GM23248 (cell line): ENCODE results near the gene EVPL. TPM values are rescaled to one million over a fixed set of nuclear protein-coding genes. Genes with fewer than 3 reads are reported as not detected.

Source experiments
- DNase-seq: peaks from one replicate; pipeline ENCODE4 v3.0.0-alpha.2; 2015
- H2AFZ ChIP-seq: fragments of 200-600 bp; sonication (generic); 2 replicates; pipeline ENCODE4 v1.6.1; 2016; ENCODE audit warnings: antibody characterized with exemption
- H3F3A ChIP-seq: fragments of 200-600 bp; sonication (generic); 2 replicates; pipeline ENCODE4 v1.6.1; 2016; ENCODE audit warnings: mild to moderate bottlenecking, antibody characterized with exemption, mixed run types; ENCODE audit not compliant: insufficient read depth
- H3K27ac ChIP-seq: fragments of 200-600 bp; sonication (generic); 2 replicates; pipeline ENCODE4 v1.5.1; 2016; ENCODE audit warnings: mild to moderate bottlenecking
- H3K27me3 ChIP-seq: fragments of 200-600 bp; sonication (generic); replicated peaks from 2 replicates; pipeline ENCODE4 v1.6.1; 2016; ENCODE audit warnings: mild to moderate bottlenecking; ENCODE audit not compliant: insufficient read depth
- H3K36me3 ChIP-seq: fragments of 200-600 bp; sonication (generic); 2 replicates; pipeline ENCODE4 v1.6.1; 2016; ENCODE audit warnings: low read depth, mild to moderate bottlenecking
- H3K4me1 ChIP-seq: fragments of 200-600 bp; sonication (generic); 2 replicates; pipeline ENCODE4 v1.6.1; 2016; ENCODE audit warnings: mild to moderate bottlenecking; ENCODE audit not compliant: insufficient read depth
- H3K4me2 ChIP-seq: fragments of 200-600 bp; sonication (generic); one replicate; pipeline ENCODE4 v1.6.1; 2016; ENCODE audit warnings: mild to moderate bottlenecking; ENCODE audit not compliant: unreplicated experiment
- H3K4me3 ChIP-seq: fragments of 200-600 bp; sonication (generic); 2 replicates; pipeline ENCODE4 v1.5.1; 2016; ENCODE audit warnings: mild to moderate bottlenecking
- H3K79me2 ChIP-seq: fragments of 200-600 bp; sonication (generic); 2 replicates; pipeline ENCODE4 v1.6.1; 2016; ENCODE audit warnings: mild to moderate bottlenecking; ENCODE audit not compliant: insufficient read depth
- H3K9ac ChIP-seq: fragments of 200-600 bp; sonication (generic); 2 replicates; pipeline ENCODE4 v1.6.1; 2016; ENCODE audit warnings: mild to moderate bottlenecking
- H3K9me2 ChIP-seq: fragments of 200-600 bp; sonication (generic); 2 replicates; pipeline ENCODE4 v1.6.1; 2016; ENCODE audit warnings: mixed run types, mild to moderate bottlenecking, moderate library complexity; ENCODE audit not compliant: insufficient read depth
- H3K9me3 ChIP-seq: fragments of 200-600 bp; sonication (generic); one replicate; pipeline ENCODE4 v1.6.1; 2017; ENCODE audit warnings: low read depth
- H4K20me1 ChIP-seq: fragments of 200-600 bp; sonication (generic); 2 replicates; pipeline ENCODE4 v1.6.0; 2016; ENCODE audit not compliant: insufficient read depth
- EZH2 ChIP-seq: fragments of 200-600 bp; sonication (generic); IDR thresholded peaks from 2 replicates; pipeline ENCODE4 v1.6.1; 2018; ENCODE audit warnings: antibody characterized with exemption, mild to moderate bottlenecking; ENCODE audit not compliant: insufficient read depth, poor library complexity, severe bottlenecking
- EZH2phosphoT487 ChIP-seq: fragments of 200-600 bp; sonication (generic); IDR thresholded peaks from 2 replicates; pipeline ENCODE4 v1.6.1; 2018; ENCODE audit warnings: antibody characterized with exemption, moderate library complexity, mild to moderate bottlenecking, low read depth; ENCODE audit not compliant: insufficient read depth
- WGBS, 2 experiments: methylation state at CpG; one replicate each; pipeline ENCODE4 v1.1.6; 2015 to 2017; ENCODE audit warnings: low lambda C conversion rate in 2 of 2, low coverage in 1 of 2; ENCODE audit errors: missing lambda C conversion rate in 2 of 2; 5-methylcytosine and 5-hydroxymethylcytosine counted together
- in situ Hi-C: fragments of 300-500 bp; cut with MboI; formaldehyde crosslinking; loops from 2 replicates; pipeline ENCODE4 v1.15.0; 2020
- polyA plus RNA-seq: library from polyadenylated mRNA; unstranded; fragments of >200 nt; fragmentation: Nextera tagmentation; extraction: Ambion mirVana; gene quantifications from 2 replicates; pipeline ENCODE4 v1.2.1, GENCODE V29; 2016
- total RNA-seq: library from RNA; depleted of rRNA; stranded (reverse); fragments of >200 nt; shearing (Covaris generic); gene quantifications from 2 replicates; pipeline ENCODE4 v1.2.3, GENCODE V29; 2014

EVPL gene
- total and polyA plus RNA-seq, 2 experiments from 2014 or later: not detected

DNA sequence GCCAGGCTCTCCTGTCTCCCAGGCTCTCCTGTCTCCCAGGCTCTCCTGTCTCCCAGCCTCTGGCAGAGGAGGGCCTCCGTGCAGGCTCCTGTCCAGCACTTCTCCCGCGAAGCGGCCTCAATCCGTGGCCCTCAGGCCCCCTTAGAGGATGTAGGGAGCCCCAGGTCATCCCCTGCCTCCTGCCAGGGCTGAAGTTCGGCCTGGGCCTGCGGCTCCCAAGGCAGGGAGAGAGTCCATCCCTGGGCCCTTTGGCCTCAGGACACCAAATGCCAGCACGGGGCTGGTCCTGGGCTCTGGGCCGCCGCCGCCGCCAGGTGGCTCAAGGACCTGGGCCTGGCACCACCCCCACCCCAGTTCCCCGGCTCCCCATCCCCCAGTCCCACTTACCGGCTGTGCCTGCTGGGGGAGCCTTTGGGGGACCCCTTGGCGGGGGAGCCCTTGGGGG lies 370 bp downstream of the EVPL start:
- in situ Hi-C loops: no loop called here
- WGBS, 2 experiments: 77 to 85% methylated on average over 8 to 15 of the region's 15 CpGs
- Histone ChIP-seq H3K4me2 (no peak overlapping the region), H3K4me3 (no peak overlapping the region), H4K20me1 (no peaks in the 10 kb centered on the region), H3K79me2 (no peaks in the 10 kb centered on the region), H3K4me1 (no peaks in the 10 kb centered on the region), H3F3A (no peaks in the 10 kb centered on the region), H3K27me3 (no peaks in the 10 kb centered on the region), H3K9ac (no peak overlapping the region), H3K9me2 (no peaks in the 10 kb centered on the region), H3K9me3 (no peaks in the 10 kb centered on the region), H2AFZ (no peak overlapping the region), H3K36me3 (no peaks in the 10 kb centered on the region), H3K27ac (no peak overlapping the region)
- TF ChIP-seq EZH2 (no peak), EZH2phosphoT487 (no peak)
- DNase-seq: no peak

DNA sequence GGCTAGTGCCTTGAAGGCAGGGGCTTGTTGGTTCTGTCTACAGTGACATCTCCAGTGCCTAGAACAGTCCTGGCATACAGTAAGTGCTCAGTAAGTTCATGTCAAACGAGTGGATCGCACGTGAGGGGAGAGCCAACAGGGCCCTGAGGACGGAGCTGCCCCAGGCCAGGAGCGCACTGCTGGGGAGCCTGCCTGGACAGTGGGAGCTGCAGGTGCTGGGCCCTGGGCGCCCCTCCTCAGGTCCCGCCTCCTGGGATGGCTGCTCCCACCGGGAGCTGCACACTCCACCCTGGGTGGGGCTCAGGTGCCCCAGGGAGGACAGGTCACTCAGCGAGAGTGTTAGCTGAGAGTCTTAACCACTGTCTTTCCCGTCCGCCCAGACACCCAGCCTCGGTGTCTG lies 1.8 kb downstream of the EVPL start:
- Histone ChIP-seq H2AFZ (no peak overlapping the region), H3K9ac (no peak overlapping the region), H3K27ac (no peak overlapping the region), H3K4me2 (no peak overlapping the region), H3K9me2 (no peaks in the 10 kb centered on the region), H4K20me1 (no peaks in the 10 kb centered on the region), H3F3A (no peaks in the 10 kb centered on the region), H3K27me3 (peaks cover under 1% of the 10 kb centered on the region), H3K4me1 (no peaks in the 10 kb centered on the region), H3K4me3 (no peak overlapping the region), H3K79me2 (no peaks in the 10 kb centered on the region), H3K36me3 (no peaks in the 10 kb centered on the region), H3K9me3 (no peaks in the 10 kb centered on the region)
- no peak for TF ChIP-seq EZH2
- TF ChIP-seq EZH2phosphoT487: no peak
- in situ Hi-C loops: no loop called here
- no peak for DNase-seq
- WGBS, 2 experiments: 77 to 79% methylated on average over 11 to 12 of the region's 12 CpGs

DNA sequence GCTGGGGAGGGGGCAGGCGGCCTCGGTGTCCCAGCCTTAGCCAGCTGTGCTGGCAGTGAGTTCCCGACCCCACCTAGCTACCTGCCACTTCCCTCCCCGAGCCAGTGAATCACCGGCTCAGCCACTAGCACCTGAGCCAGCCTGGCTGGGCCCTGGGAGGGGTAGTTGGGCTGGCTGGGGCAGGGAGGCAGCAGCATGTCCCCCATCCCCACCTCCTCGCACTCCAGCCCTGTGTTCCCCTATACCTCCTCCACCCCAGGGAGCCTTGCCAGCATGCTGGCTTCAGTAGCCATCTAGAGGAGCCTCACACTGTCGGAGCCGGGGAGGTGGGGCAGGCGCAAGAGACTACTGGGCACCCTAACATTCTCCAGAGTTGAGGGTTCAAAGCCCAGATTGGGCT lies 2.8 kb downstream of the EVPL start:
- 85 to 88% methylated on average over 8 to 9 of the region's 9 CpGs for WGBS, 2 experiments
- H3K36me3 ChIP-seq: no peaks in the 10 kb centered on the region
- no peak overlapping the region for H3K27ac ChIP-seq
- no peaks in the 10 kb centered on the region for H3F3A ChIP-seq
- H3K9me3 ChIP-seq: no peaks in the 10 kb centered on the region
- H3K27me3 ChIP-seq: peaks cover 8% of the 10 kb centered on the region
- no peaks in the 10 kb centered on the region for H3K79me2 ChIP-seq
- no peaks in the 10 kb centered on the region for H4K20me1 ChIP-seq
- no peaks in the 10 kb centered on the region for H3K4me1 ChIP-seq
- no peak overlapping the region for H3K4me3 ChIP-seq
- no peak overlapping the region for H3K9ac ChIP-seq
- H3K4me2 ChIP-seq: no peak overlapping the region
- in situ Hi-C loops: no loop called here
- H3K9me2 ChIP-seq: no peaks in the 10 kb centered on the region
- no peak for DNase-seq
- H2AFZ ChIP-seq: no peak overlapping the region
- no peak for TF ChIP-seq EZH2
- no peak for TF ChIP-seq EZH2phosphoT487

DNA sequence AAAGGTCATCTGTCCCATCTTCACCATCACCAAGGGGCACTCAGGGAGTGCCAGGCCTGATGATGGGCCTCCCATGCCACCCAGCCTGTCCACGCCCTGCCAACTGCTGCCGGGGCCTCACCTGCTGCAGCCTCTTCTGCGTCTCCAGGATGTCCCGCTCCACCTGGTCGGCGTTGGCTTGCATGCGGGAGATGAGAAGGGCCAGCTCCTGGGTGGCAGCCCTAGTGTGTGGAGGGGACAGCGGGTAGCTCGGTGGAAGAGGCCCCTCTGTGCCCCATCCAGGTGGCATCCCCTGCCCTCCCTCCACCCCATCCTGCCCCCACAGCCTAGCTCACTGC lies 3.2 kb downstream of the EVPL start:
- DNase-seq: no peak

More for the DNA sequence above, 3.2 kb downstream of the EVPL start:
- no peaks in the 10 kb centered on the region for H3K4me1 ChIP-seq
- no peak overlapping the region for H3K9ac ChIP-seq
- in situ Hi-C loops: no loop called here
- no peaks in the 10 kb centered on the region for H3K79me2 ChIP-seq
- no peak overlapping the region for H2AFZ ChIP-seq
- no peaks in the 10 kb centered on the region for H3K36me3 ChIP-seq
- TF ChIP-seq EZH2phosphoT487 (no peak), EZH2 (no peak)
- no peak overlapping the region for H3K4me3 ChIP-seq
- no peaks in the 10 kb centered on the region for H4K20me1 ChIP-seq
- no peaks in the 10 kb centered on the region for H3F3A ChIP-seq
- no peaks in the 10 kb centered on the region for H3K9me3 ChIP-seq
- H3K9me2 ChIP-seq: no peaks in the 10 kb centered on the region
- no peak overlapping the region for H3K27ac ChIP-seq
- peaks cover 8% of the 10 kb centered on the region for H3K27me3 ChIP-seq
- 85 to 86% methylated on average over 7 to 9 of the region's 9 CpGs for WGBS, 2 experiments
- H3K4me2 ChIP-seq: no peak overlapping the region
